SK-N-SH (cell line): ENCODE data around the gene DGKI. TPM values are rescaled to one million over a fixed set of nuclear protein-coding genes. Genes with fewer than 3 reads are reported as not detected.

Source experiments
- CTCF ChIA-PET: fragments of 300-600, 350-600 bp; formaldehyde crosslinking; extraction: SDS; loops from one replicate; lab custom pipeline; 2021; lab: Yijun Ruan, JAX
- POLR2A ChIA-PET: fragments of 350-600 bp; sonication (Branson Sonifier 250); formaldehyde crosslinking; extraction: SDS; loops from one replicate; lab custom pipeline; 2020; ENCODE audit warnings: antibody characterized with exemption, inconsistent platforms; lab: Yijun Ruan, JAX
- DNase-seq: peaks from one replicate; pipeline ENCODE4 v3.0.0; 2012
- H2AFZ ChIP-seq: fragments of 200-600 bp; sonication (generic); 2 replicates; pipeline ENCODE4 v1.8.1; 2016; ENCODE audit warnings: antibody characterized with exemption, mild to moderate bottlenecking, low read depth
- H3F3A ChIP-seq: fragments of 200-600 bp; sonication (generic); replicated peaks from 2 replicates; pipeline ENCODE3; 2016; ENCODE audit warnings: antibody characterized with exemption, mild to moderate bottlenecking; ENCODE audit not compliant: insufficient read depth
- H3K27ac ChIP-seq, 2 experiments: fragments of 200-500 bp in 1 of 2; fragments of 200-600 bp in 1 of 2; sonication (Bioruptor generic) in 1 of 2; sonication (generic), shearing (Covaris generic) in 1 of 2; 2 replicates each; pipeline versions ENCODE4 v1.5.1 to v1.6.1; 2014 to 2016; ENCODE audit warnings: low read depth in 2 of 2, inconsistent platforms in 1 of 2, low read length in 1 of 2, mild to moderate bottlenecking in 1 of 2, mixed read lengths in 1 of 2
- H3K27me3 ChIP-seq: fragments of 200-600 bp; sonication (generic), shearing (Covaris generic); 2 replicates; pipeline ENCODE4 v1.6.1; 2016; ENCODE audit warnings: mixed run types; ENCODE audit not compliant: insufficient read depth
- H3K36me3 ChIP-seq, 2 experiments: fragments of 200-500 bp in 1 of 2; fragments of 200-600 bp in 1 of 2; sonication (Bioruptor generic) in 1 of 2; sonication (generic) in 1 of 2; replicated peaks in 1 of 2; 2 replicates each; pipeline versions ENCODE3 to v1.5.1; 2014 to 2016; ENCODE audit warnings: low read length in 1 of 2, mild to moderate bottlenecking in 1 of 2; ENCODE audit not compliant: insufficient read depth in 2 of 2, control insufficient read depth in 1 of 2
- H3K4me1 ChIP-seq, 2 experiments: fragments of 200-500 bp in 1 of 2; fragments of 200-600 bp in 1 of 2; sonication (Bioruptor generic) in 1 of 2; sonication (generic), shearing (Covaris generic) in 1 of 2; 2 replicates each; pipeline versions ENCODE4 v1.5.1 to v1.6.1; 2014 to 2016; ENCODE audit warnings: low read depth in 1 of 2, low read length in 1 of 2, mixed run types in 1 of 2; ENCODE audit not compliant: insufficient read depth in 2 of 2, control insufficient read depth in 1 of 2
- H3K4me2 ChIP-seq: fragments of 200-600 bp; sonication (generic), shearing (Covaris generic); 2 replicates; pipeline ENCODE4 v1.6.1; 2017; ENCODE audit warnings: mixed run types
- H3K4me3 ChIP-seq, 2 experiments: fragments of 200-500 bp in 1 of 2; fragments of 200-600 bp in 1 of 2; sonication (Bioruptor generic) in 1 of 2; sonication (generic), shearing (Covaris generic) in 1 of 2; 2 replicates each; pipeline versions ENCODE4 v1.5.1 to v1.8.1; 2014 to 2016; ENCODE audit warnings: low read depth in 2 of 2, inconsistent platforms in 1 of 2, low read length in 1 of 2, mild to moderate bottlenecking in 1 of 2, mixed read lengths in 1 of 2, moderate library complexity in 1 of 2
- H3K79me2 ChIP-seq: fragments of 200-600 bp; sonication (generic); 2 replicates; pipeline ENCODE4 v1.8.1; 2017; ENCODE audit warnings: mild to moderate bottlenecking; ENCODE audit not compliant: insufficient read depth
- H3K9ac ChIP-seq: fragments of 200-600 bp; sonication (generic); 2 replicates; pipeline ENCODE4 v1.6.1; 2017; ENCODE audit warnings: mixed run types
- H3K9me2 ChIP-seq: fragments of 200-600 bp; sonication (generic); 2 replicates; pipeline ENCODE4 v1.6.1; 2017; ENCODE audit warnings: mixed run types
- H3K9me3 ChIP-seq: fragments of 200-600 bp; sonication (generic); 2 replicates; pipeline ENCODE4 v1.6.1; 2017; ENCODE audit warnings: mixed run types, mild to moderate bottlenecking, moderate library complexity
- H4K20me1 ChIP-seq: fragments of 200-600 bp; sonication (generic); 2 replicates; pipeline ENCODE4 v1.6.1; 2017; ENCODE audit warnings: mild to moderate bottlenecking, mixed run types; ENCODE audit not compliant: insufficient read depth
- CHD2 ChIP-seq: fragments of 150-350 bp; IDR thresholded peaks from 2 replicates; pipeline ENCODE4 v1.6.1; 2018; ENCODE audit warnings: low read length; ENCODE audit not compliant: partially characterized antibody
- ELF1 ChIP-seq: IDR thresholded peaks from 2 replicates; pipeline ENCODE4 v1.4.0; 2012
- EZH2phosphoT487 ChIP-seq: fragments of 200-600 bp; sonication (generic); IDR thresholded peaks from 2 replicates; pipeline ENCODE4 v1.6.1; 2017; ENCODE audit warnings: low read depth, mixed run types, mild to moderate bottlenecking, antibody characterized with exemption, moderate library complexity, borderline replicate concordance
- FOXJ3 ChIP-seq: sonication (generic); formaldehyde crosslinking; IDR thresholded peaks from 2 replicates; pipeline ENCODE4 v1.5.1; 2020; ENCODE audit warnings: mild to moderate bottlenecking, missing genetic modification reagents
- GABPA ChIP-seq: IDR thresholded peaks from 2 replicates; pipeline ENCODE4 v1.4.0; 2012; ENCODE audit warnings: low read depth, mild to moderate bottlenecking
- JUND ChIP-seq: IDR thresholded peaks from 2 replicates; pipeline ENCODE4 v1.4.0; 2012
- MEF2A ChIP-seq: IDR thresholded peaks from 2 replicates; pipeline ENCODE4 v1.4.0; 2012; ENCODE audit warnings: low read depth, borderline replicate concordance
- MXI1 ChIP-seq: IDR thresholded peaks from 2 replicates; pipeline ENCODE4 v1.6.1; 2012; ENCODE audit warnings: mild to moderate bottlenecking, low read depth, low read length, improper control_type of control experiment
- NFIC ChIP-seq: IDR thresholded peaks from 2 replicates; pipeline ENCODE4 v1.4.0; 2012; ENCODE audit warnings: borderline replicate concordance
- POLR2AphosphoS5 ChIP-seq: IDR thresholded peaks from 2 replicates; pipeline ENCODE4 v1.6.1; 2012; ENCODE audit warnings: low read depth, low read length
- RFX5 ChIP-seq: IDR thresholded peaks from 2 replicates; pipeline ENCODE4 v1.6.1; 2012; ENCODE audit warnings: mild to moderate bottlenecking, improper control_type of control experiment, low read length
- RXRA ChIP-seq: IDR thresholded peaks from 2 replicates; pipeline ENCODE4 v1.4.0; 2012; ENCODE audit warnings: low read depth, mild to moderate bottlenecking, borderline replicate concordance
- SIN3A ChIP-seq: IDR thresholded peaks from 2 replicates; pipeline ENCODE4 v1.6.1; 2012; ENCODE audit warnings: low read depth, mild to moderate bottlenecking, low read length, moderate library complexity, borderline replicate concordance
- TAF1 ChIP-seq: IDR thresholded peaks from 2 replicates; pipeline ENCODE4 v1.6.1; 2012; ENCODE audit warnings: low read depth, mild to moderate bottlenecking, low read length, moderate library complexity, borderline replicate concordance
- ZBTB33 ChIP-seq: IDR thresholded peaks from 2 replicates; pipeline ENCODE4 v1.4.0; 2012; ENCODE audit warnings: low read depth, borderline replicate concordance
- WGBS: methylation state at CpG from one replicate; pipeline ENCODE4 v1.1.6; 2017; ENCODE audit warnings: low lambda C conversion rate; 5-methylcytosine and 5-hydroxymethylcytosine counted together
- polyA plus RNA-seq, 3 experiments: library from polyadenylated mRNA; depleted of rRNA; stranded (reverse); fragments of >200 nt; gene quantifications; 2 replicates each; pipeline ENCODE4 v1.2.3, GENCODE V29; 2012
- TF ChIP-seq, protein P1 (sequence below): IDR thresholded peaks from 2 replicates; pipeline ENCODE4 v1.4.0; 2012; ENCODE audit warnings: low read depth
- TF ChIP-seq, protein P2 (sequence below): fragments of 150-350 bp; IDR thresholded peaks from 2 replicates; pipeline ENCODE4 v1.6.1; 2016; ENCODE audit warnings: mild to moderate bottlenecking, low read depth, low read length

Gene DGKI
- polyA plus RNA-seq, 1 of the 3 experiments (the other 2 are of a cell fraction), result 1.3 TPM

- H3K4me2 ChIP-seq, result no peak overlapping the region
- TF ChIP-seq, protein P1, sequence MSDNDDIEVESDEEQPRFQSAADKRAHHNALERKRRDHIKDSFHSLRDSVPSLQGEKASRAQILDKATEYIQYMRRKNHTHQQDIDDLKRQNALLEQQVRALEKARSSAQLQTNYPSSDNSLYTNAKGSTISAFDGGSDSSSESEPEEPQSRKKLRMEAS, result no peak
- TF ChIP-seq EZH2phosphoT487 (no peak), GABPA (no peak), ZBTB33 (no peak), MEF2A (no peak), JUND (no peak), ELF1 (no peak), NFIC (no peak), POLR2AphosphoS5 (no peak), MXI1 (no peak), SIN3A (no peak), CHD2 (no peak), RFX5 (no peak), RXRA (no peak), TAF1 (no peak), FOXJ3 (CRISPR knock-in tag) (no peak)
- TF ChIP-seq, protein P2, sequence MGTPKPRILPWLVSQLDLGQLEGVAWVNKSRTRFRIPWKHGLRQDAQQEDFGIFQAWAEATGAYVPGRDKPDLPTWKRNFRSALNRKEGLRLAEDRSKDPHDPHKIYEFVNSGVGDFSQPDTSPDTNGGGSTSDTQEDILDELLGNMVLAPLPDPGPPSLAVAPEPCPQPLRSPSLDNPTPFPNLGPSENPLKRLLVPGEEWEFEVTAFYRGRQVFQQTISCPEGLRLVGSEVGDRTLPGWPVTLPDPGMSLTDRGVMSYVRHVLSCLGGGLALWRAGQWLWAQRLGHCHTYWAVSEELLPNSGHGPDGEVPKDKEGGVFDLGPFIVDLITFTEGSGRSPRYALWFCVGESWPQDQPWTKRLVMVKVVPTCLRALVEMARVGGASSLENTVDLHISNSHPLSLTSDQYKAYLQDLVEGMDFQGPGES, result no peak
- TF ChIP-seq, all 33 proteins: peak for 0
- no peak overlapping the region for H3K4me3 ChIP-seq
- no peaks in the 10 kb centered on the region for H3K4me1 ChIP-seq
- ChIA-PET CTCF (interaction anchor here (0.7 to 1.5 kb wide), 4 partner anchors 9 to 14 kb away, joined by 3 to 7 read pairs (median 4); no protein-coding TSS in a partner anchor), POLR2A (no interaction called here)
- H3K9me3 ChIP-seq, result no peaks in the 10 kb centered on the region
- H3K27ac ChIP-seq, result no peak overlapping the region
- H2AFZ ChIP-seq, result no peak overlapping the region
- peaks cover 0 to 6% of the 10 kb centered on the region in 2 experiments for H3K36me3 ChIP-seq
- H3K9ac ChIP-seq, result no peak overlapping the region
- no peaks in the 10 kb centered on the region for H3F3A ChIP-seq
- 64% methylated on average over 2 of the region's 2 CpGs for WGBS
- no peaks in the 10 kb centered on the region for H3K27me3 ChIP-seq
- no peaks in the 10 kb centered on the region for H3K9me2 ChIP-seq
- DNase-seq, result no peak
- no peaks in the 10 kb centered on the region for H3K79me2 ChIP-seq
- H4K20me1 ChIP-seq, result no peaks in the 10 kb centered on the region
Observed at GRCh38 chr7:137642472-137642871, 204.3 kb downstream of the DGKI start.
